OCI-LY1 (cell line): ENCODE results near the gene PFDN4.

Source experiments
- H2AFZ ChIP-seq: fragments of 200-600 bp; sonication (generic), shearing (Covaris generic); 2 replicates; pipeline ENCODE4 v1.6.0; 2014; ENCODE audit warnings: antibody characterized with exemption, mild to moderate bottlenecking, low read length
- H3F3A ChIP-seq: fragments of 200-600 bp; sonication (generic), shearing (Covaris generic); 2 replicates; pipeline ENCODE4 v1.6.0; 2014; ENCODE audit warnings: mild to moderate bottlenecking, antibody characterized with exemption, low read length, moderate library complexity; ENCODE audit not compliant: insufficient read depth
- H3K27ac ChIP-seq: fragments of 200-600 bp; sonication (generic); 2 replicates; pipeline ENCODE4 v1.5.1; 2014; ENCODE audit warnings: low read length, mixed run types, mild to moderate bottlenecking, low read depth; ENCODE audit not compliant: poor library complexity, severe bottlenecking
- H3K27me3 ChIP-seq: fragments of 200-600 bp; sonication (generic); 2 replicates; pipeline ENCODE4 v1.6.0; 2014; ENCODE audit warnings: antibody characterized with exemption, mild to moderate bottlenecking, low read length, moderate library complexity; ENCODE audit not compliant: insufficient read depth
- H3K36me3 ChIP-seq: fragments of 200-600 bp; sonication (generic); 2 replicates; pipeline ENCODE4 v1.6.1; 2014; ENCODE audit warnings: mild to moderate bottlenecking, antibody characterized with exemption, low read length, moderate library complexity, mixed read lengths; ENCODE audit not compliant: insufficient read depth
- H3K4me1 ChIP-seq: fragments of 200-600 bp; sonication (generic); 2 replicates; pipeline ENCODE4 v1.5.1; 2014; ENCODE audit warnings: mild to moderate bottlenecking, low read length, moderate library complexity; ENCODE audit not compliant: insufficient read depth, severe bottlenecking
- H3K4me2 ChIP-seq: fragments of 200-600 bp; sonication (generic), shearing (Covaris generic); 2 replicates; pipeline ENCODE4 v1.6.1; 2014; ENCODE audit warnings: low read length
- H3K4me3 ChIP-seq: fragments of 200-600 bp; sonication (generic); 2 replicates; pipeline ENCODE4 v1.5.1; 2014; ENCODE audit warnings: low read length, low read depth, mild to moderate bottlenecking, mixed read lengths; ENCODE audit not compliant: poor library complexity, severe bottlenecking
- H3K79me2 ChIP-seq: fragments of 200-600 bp; shearing (Covaris generic); 2 replicates; pipeline ENCODE4 v1.6.1; 2016; ENCODE audit warnings: mixed run types, low read length, mixed read lengths; ENCODE audit not compliant: insufficient read depth
- H3K9ac ChIP-seq: fragments of 200-600 bp; sonication (generic), shearing (Covaris generic); 2 replicates; pipeline ENCODE4 v1.6.1; 2014; ENCODE audit warnings: mild to moderate bottlenecking, low read length, mixed read lengths
- H3K9me2 ChIP-seq: fragments of 200-600 bp; sonication (generic), shearing (Covaris generic); 2 replicates; pipeline ENCODE4 v1.6.1; 2014; ENCODE audit warnings: low read depth, mild to moderate bottlenecking, low read length, mixed read lengths
- H3K9me3 ChIP-seq: fragments of 200-600 bp; shearing (Covaris generic); 2 replicates; pipeline ENCODE4 v1.6.1; 2014; ENCODE audit warnings: low read length, mixed read lengths
- H4K20me1 ChIP-seq: fragments of 200-600 bp; sonication (generic), shearing (Covaris generic); 2 replicates; pipeline ENCODE4 v1.6.0; 2016; ENCODE audit warnings: mild to moderate bottlenecking, low read length; ENCODE audit not compliant: insufficient read depth
- CTCF ChIP-seq: fragments of 200-600 bp; sonication (generic), shearing (Covaris generic); IDR thresholded peaks from 2 replicates; pipeline ENCODE4 v1.5.1; 2017; ENCODE audit warnings: mild to moderate bottlenecking, antibody characterized with exemption, low read length, moderate library complexity, mixed read lengths
- EZH2 ChIP-seq: fragments of 200-600 bp; sonication (generic), shearing (Covaris generic); IDR thresholded peaks from 2 replicates; pipeline ENCODE4 v1.8.0; 2017; ENCODE audit warnings: borderline replicate concordance, mixed run types, mild to moderate bottlenecking, antibody characterized with exemption, low read length, moderate library complexity, mixed read lengths

Gene PFDN4

GRCh38 chr20:54227751-54228150 is 19.9 kb downstream of the PFDN4 start:
- no peak overlapping the region for H3K4me2 ChIP-seq
- no peaks in the 10 kb centered on the region for H4K20me1 ChIP-seq
- H3K9me3 ChIP-seq: no peaks in the 10 kb centered on the region
- no peaks in the 10 kb centered on the region for H3K27me3 ChIP-seq
- TF ChIP-seq CTCF (no peak), EZH2 (no peak)
- no peak overlapping the region for H3K4me3 ChIP-seq
- no peaks in the 10 kb centered on the region for H3K4me1 ChIP-seq
- no peaks in the 10 kb centered on the region for H3K79me2 ChIP-seq
- H3K9ac ChIP-seq: no peak overlapping the region
- no peak overlapping the region for H3K27ac ChIP-seq
- H3K36me3 ChIP-seq: no peaks in the 10 kb centered on the region
- no peaks in the 10 kb centered on the region for H3K9me2 ChIP-seq
- H3F3A ChIP-seq: no peaks in the 10 kb centered on the region
- H2AFZ ChIP-seq: no peak overlapping the region

- TF ChIP-seq EZH2 (no peak), CTCF (no peak)
- H3K27ac ChIP-seq: no peak overlapping the region
- no peaks in the 10 kb centered on the region for H3K36me3 ChIP-seq
- no peaks in the 10 kb centered on the region for H3F3A ChIP-seq
- H3K79me2 ChIP-seq: no peaks in the 10 kb centered on the region
- H3K27me3 ChIP-seq: no peaks in the 10 kb centered on the region
- H3K4me3 ChIP-seq: no peak overlapping the region
- H3K4me2 ChIP-seq: no peak overlapping the region
- no peaks in the 10 kb centered on the region for H3K4me1 ChIP-seq
- H4K20me1 ChIP-seq: no peaks in the 10 kb centered on the region
- H3K9me2 ChIP-seq: no peaks in the 10 kb centered on the region
- no peak overlapping the region for H3K9ac ChIP-seq
- H2AFZ ChIP-seq: no peak overlapping the region
- H3K9me3 ChIP-seq: no peaks in the 10 kb centered on the region
Measured at GRCh38 chr20:54228841-54229240, 21.0 kb downstream of the PFDN4 start.

- Histone ChIP-seq H3K9me2 (no peaks in the 10 kb centered on the region), H3K4me2 (no peak overlapping the region)
- TF ChIP-seq CTCF (no peak), EZH2 (no peak)
Measured at GRCh38 chr20:54229566-54230160, 21.8 kb downstream of the PFDN4 start.

More at GRCh38 chr20:54229566-54230160, 21.8 kb downstream of the PFDN4 start:
- Histone ChIP-seq H3K4me3 (no peak overlapping the region), H3K9ac (no peak overlapping the region), H3K27me3 (no peaks in the 10 kb centered on the region), H3K9me3 (no peaks in the 10 kb centered on the region), H3K79me2 (no peaks in the 10 kb centered on the region), H3K36me3 (no peaks in the 10 kb centered on the region), H2AFZ (no peak overlapping the region), H3K27ac (no peak overlapping the region), H3F3A (no peaks in the 10 kb centered on the region), H3K4me1 (no peaks in the 10 kb centered on the region), H4K20me1 (no peaks in the 10 kb centered on the region)
